Smooth muscle cell (in vitro differentiated cells): ENCODE data around the gene SLC39A11. TPM values are rescaled to one million over a fixed set of nuclear protein-coding genes. Genes with fewer than 3 reads are reported as not detected.

ENCODE experiments used
- DNase-seq: peaks from one replicate; lab custom pipeline; 2025; ENCODE audit not compliant: unreplicated experiment; lab: John Stamatoyannopoulos, UW
- H2AFZ ChIP-seq: fragments of 200-600 bp; sonication (generic); 2 replicates; pipeline ENCODE4 v1.6.0; 2016; ENCODE audit warnings: antibody characterized with exemption, low read depth, mild to moderate bottlenecking
- H3F3A ChIP-seq: fragments of 200-600 bp; sonication (generic); 2 replicates; pipeline ENCODE4 v1.6.0; 2017; ENCODE audit warnings: antibody characterized with exemption, low read depth
- H3K27ac ChIP-seq: fragments of 200-600 bp; sonication (generic); 2 replicates; pipeline ENCODE4 v1.5.1; 2016; ENCODE audit warnings: low read depth, mild to moderate bottlenecking
- H3K27me3 ChIP-seq: fragments of 200-600 bp; sonication (generic); 2 replicates; pipeline ENCODE4 v1.6.1; 2016; ENCODE audit warnings: low read depth, mild to moderate bottlenecking
- H3K36me3 ChIP-seq: fragments of 200-600 bp; sonication (generic); 2 replicates; pipeline ENCODE4 v1.5.1; 2016; ENCODE audit warnings: low read depth
- H3K4me1 ChIP-seq: fragments of 200-600 bp; sonication (generic); 2 replicates; pipeline ENCODE4 v1.5.1; 2016; ENCODE audit warnings: low read depth
- H3K4me2 ChIP-seq: fragments of 200-600 bp; sonication (generic); 2 replicates; pipeline ENCODE4 v1.6.0; 2016; ENCODE audit warnings: mild to moderate bottlenecking
- H3K4me3 ChIP-seq: fragments of 200-600 bp; sonication (generic); 2 replicates; pipeline ENCODE4 v1.5.1; 2016; ENCODE audit warnings: mild to moderate bottlenecking
- H3K79me2 ChIP-seq: fragments of 200-600 bp; sonication (generic); 2 replicates; pipeline ENCODE4 v1.6.0; 2016; ENCODE audit warnings: low read depth, mild to moderate bottlenecking
- H3K9ac ChIP-seq: fragments of 200-600 bp; sonication (generic); 2 replicates; pipeline ENCODE4 v1.6.0; 2016; ENCODE audit warnings: low read depth
- H3K9me3 ChIP-seq: fragments of 200-600 bp; sonication (generic); replicated peaks from 2 replicates; pipeline ENCODE4 v1.5.1; 2016; ENCODE audit warnings: low read depth
- H4K20me1 ChIP-seq: fragments of 200-600 bp; sonication (generic); 2 replicates; pipeline ENCODE4 v1.6.0; 2016; ENCODE audit warnings: low read depth
- WGBS: methylation state at CpG from one replicate; pipeline ENCODE4 v1.1.7; 2016; ENCODE audit warnings: low lambda C conversion rate; 5-methylcytosine and 5-hydroxymethylcytosine counted together
- polyA plus RNA-seq: library from polyadenylated mRNA; unstranded; fragments of >200 nt; fragmentation: Nextera tagmentation; extraction: Ambion mirVana; gene quantifications from 2 replicates; pipeline ENCODE4 v1.2.1, GENCODE V29; 2016
- total RNA-seq: library from RNA; depleted of rRNA; stranded (reverse); fragments of >200 nt; gene quantifications from 2 replicates; pipeline ENCODE4 v1.2.3, GENCODE V29; 2014
- TF ChIP-seq, protein P1 (sequence below): fragments of 200-600 bp; sonication (generic); IDR thresholded peaks from 2 replicates; pipeline ENCODE4 v1.5.1; 2017; ENCODE audit warnings: borderline replicate concordance, mild to moderate bottlenecking, antibody characterized with exemption; ENCODE audit not compliant: insufficient read depth, poor library complexity, severe bottlenecking

SLC39A11 gene
- total and polyA plus RNA-seq, 2 experiments from 2014 or later = 9.2 to 36.7 TPM

DNA sequence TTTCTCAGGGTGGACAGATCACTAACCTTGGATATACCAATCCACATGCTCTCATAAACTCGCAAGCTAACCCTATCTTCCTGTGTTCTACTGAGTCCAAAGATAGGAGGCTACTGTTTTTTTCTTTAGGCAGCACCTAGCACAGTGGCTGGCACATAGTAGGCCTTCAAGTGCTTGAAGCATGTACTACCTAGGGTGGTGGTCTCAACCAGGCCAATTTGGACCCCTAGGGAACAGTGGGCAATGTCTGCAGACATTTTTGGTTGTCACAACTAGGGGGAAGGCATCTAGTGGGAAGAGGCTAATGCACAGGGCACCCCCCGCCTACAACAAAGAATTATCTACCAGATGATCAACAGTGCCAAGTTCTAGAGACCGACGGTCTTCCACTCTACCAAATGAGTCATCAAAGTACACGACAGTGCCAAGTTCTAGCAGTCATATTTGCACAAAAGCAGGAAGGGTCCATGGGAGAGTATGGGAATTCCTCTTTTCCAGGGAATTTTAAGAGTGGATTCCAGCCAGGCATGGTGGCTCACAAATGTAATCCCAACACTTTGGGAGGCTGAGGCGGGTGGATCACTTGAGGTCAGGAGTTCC lies 390.3 kb downstream of the SLC39A11 start:
- no peaks in the 10 kb centered on the region for H3K36me3 ChIP-seq
- no peaks in the 10 kb centered on the region for H3K79me2 ChIP-seq
- no peak for DNase-seq
- TF ChIP-seq, protein P1, sequence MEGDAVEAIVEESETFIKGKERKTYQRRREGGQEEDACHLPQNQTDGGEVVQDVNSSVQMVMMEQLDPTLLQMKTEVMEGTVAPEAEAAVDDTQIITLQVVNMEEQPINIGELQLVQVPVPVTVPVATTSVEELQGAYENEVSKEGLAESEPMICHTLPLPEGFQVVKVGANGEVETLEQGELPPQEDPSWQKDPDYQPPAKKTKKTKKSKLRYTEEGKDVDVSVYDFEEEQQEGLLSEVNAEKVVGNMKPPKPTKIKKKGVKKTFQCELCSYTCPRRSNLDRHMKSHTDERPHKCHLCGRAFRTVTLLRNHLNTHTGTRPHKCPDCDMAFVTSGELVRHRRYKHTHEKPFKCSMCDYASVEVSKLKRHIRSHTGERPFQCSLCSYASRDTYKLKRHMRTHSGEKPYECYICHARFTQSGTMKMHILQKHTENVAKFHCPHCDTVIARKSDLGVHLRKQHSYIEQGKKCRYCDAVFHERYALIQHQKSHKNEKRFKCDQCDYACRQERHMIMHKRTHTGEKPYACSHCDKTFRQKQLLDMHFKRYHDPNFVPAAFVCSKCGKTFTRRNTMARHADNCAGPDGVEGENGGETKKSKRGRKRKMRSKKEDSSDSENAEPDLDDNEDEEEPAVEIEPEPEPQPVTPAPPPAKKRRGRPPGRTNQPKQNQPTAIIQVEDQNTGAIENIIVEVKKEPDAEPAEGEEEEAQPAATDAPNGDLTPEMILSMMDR = no peak
- H3F3A ChIP-seq = peaks cover 9% of the 10 kb centered on the region
- WGBS = 60% methylated on average over 6 of the region's 6 CpGs
- no peaks in the 10 kb centered on the region for H3K4me1 ChIP-seq
- H3K4me3 ChIP-seq = no peak overlapping the region
- H3K27ac ChIP-seq = no peak overlapping the region
- no peak overlapping the region for H2AFZ ChIP-seq
- H3K9ac ChIP-seq = no peak overlapping the region
- H3K4me2 ChIP-seq = no peak overlapping the region
- H4K20me1 ChIP-seq = no peaks in the 10 kb centered on the region
- H3K9me3 ChIP-seq = no peaks in the 10 kb centered on the region
- no peaks in the 10 kb centered on the region for H3K27me3 ChIP-seq

DNA sequence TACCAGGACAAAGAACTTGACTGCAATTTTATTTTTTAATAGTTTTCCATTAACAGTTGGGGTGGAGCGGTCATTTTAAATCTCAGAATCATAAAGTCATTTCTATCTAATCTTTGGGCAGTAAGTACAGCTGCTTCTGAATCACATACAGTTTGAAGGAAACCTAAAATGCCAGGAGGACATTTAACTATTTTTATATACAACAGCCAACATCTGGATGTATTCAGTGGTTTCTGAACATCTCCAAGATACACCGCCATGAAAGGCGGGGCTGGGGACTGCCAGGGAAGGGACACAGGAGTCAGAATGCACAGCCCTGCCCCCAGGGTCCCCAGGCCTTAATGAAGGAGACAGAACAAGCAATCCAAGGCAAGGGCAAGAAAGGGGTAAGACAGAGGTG lies 392.3 kb downstream of the SLC39A11 start:
- peak overlapping the region; percentile 62 for H3K4me2 ChIP-seq
- H3K27ac ChIP-seq = peak overlapping the region; percentile 30
- H2AFZ ChIP-seq = no peak overlapping the region

DNA sequence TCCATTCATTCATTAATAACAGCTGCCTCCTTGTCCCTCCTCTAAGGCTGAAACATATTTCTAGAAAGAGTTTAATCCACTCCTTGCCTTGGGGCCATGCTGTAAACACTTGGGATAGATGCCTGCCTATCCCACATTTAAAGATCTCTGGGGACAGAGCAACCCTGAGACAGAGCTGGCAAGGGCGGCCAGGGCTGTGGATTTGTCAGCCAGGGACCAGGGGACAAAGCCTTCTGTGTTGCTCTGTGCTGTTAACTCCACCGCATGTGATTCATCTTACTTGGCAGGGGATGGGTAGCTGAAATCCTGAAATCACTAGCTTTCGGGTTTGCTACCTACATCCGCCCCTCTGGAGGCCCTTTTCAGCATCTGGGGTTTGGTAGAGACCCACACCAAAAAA lies 392.9 kb downstream of the SLC39A11 start:
- Histone ChIP-seq H3K9ac (no peak overlapping the region), H3K36me3 (no peaks in the 10 kb centered on the region), H3K27ac (peak overlapping the region; percentile 30), H3K79me2 (no peaks in the 10 kb centered on the region), H3K4me1 (no peaks in the 10 kb centered on the region), H2AFZ (no peak overlapping the region), H3F3A (peaks cover 12% of the 10 kb centered on the region), H3K4me3 (no peak overlapping the region), H3K9me3 (no peaks in the 10 kb centered on the region), H3K27me3 (no peaks in the 10 kb centered on the region), H3K4me2 (peak overlapping the region; percentile 62), H4K20me1 (no peaks in the 10 kb centered on the region)
- DNase-seq = no peak
- TF ChIP-seq, protein P1 = no peak
- WGBS = 39% methylated on average over 4 of the region's 4 CpGs

More for the DNA sequence above, 392.3 kb downstream of the SLC39A11 start:
- H3F3A ChIP-seq = peaks cover 12% of the 10 kb centered on the region
- no peaks in the 10 kb centered on the region for H3K36me3 ChIP-seq
- WGBS = 62% methylated on average over 3 of the region's 3 CpGs
- H3K4me3 ChIP-seq = no peak overlapping the region
- H3K27me3 ChIP-seq = no peaks in the 10 kb centered on the region
- DNase-seq = no peak
- H3K9ac ChIP-seq = no peak overlapping the region
- H3K79me2 ChIP-seq = no peaks in the 10 kb centered on the region
- TF ChIP-seq, protein P1 = no peak
- no peaks in the 10 kb centered on the region for H3K4me1 ChIP-seq
- H4K20me1 ChIP-seq = no peaks in the 10 kb centered on the region
- H3K9me3 ChIP-seq = no peaks in the 10 kb centered on the region

DNA sequence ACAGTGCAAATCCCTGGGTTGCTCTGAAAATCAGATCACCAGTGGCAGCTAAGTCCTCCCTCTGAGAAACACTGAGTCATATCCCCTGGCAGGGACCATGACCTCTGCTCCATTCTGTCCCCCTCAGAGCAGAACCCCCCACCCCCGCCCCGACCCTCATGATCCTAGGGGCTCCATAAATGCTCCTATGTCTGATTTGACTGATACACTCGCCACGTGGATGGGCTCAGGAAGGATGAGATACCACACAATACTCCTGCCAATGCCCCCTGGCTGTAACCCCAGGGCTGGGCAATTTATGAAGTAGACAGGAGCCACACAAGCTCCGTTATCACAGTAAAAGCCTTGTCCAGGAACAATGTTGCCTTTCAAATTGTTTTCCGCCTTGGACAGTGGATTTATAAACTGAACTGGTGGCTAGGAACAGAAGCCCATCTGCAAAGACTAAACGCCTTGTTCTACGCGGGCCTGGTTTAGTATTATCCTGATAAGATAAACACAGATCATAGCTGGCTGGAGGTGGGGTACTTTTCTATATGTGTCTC lies 394.8 kb downstream of the SLC39A11 start:
- Histone ChIP-seq H3K9me3 (no peaks in the 10 kb centered on the region), H3K4me2 (peak overlapping the region; percentile 67), H3K36me3 (no peaks in the 10 kb centered on the region), H3K27me3 (no peaks in the 10 kb centered on the region), H4K20me1 (no peaks in the 10 kb centered on the region), H3K4me3 (no peak overlapping the region), H3K9ac (no peak overlapping the region), H3F3A (peaks cover 12% of the 10 kb centered on the region), H3K79me2 (no peaks in the 10 kb centered on the region), H3K27ac (peak overlapping the region; percentile 51), H3K4me1 (no peaks in the 10 kb centered on the region), H2AFZ (no peak overlapping the region)
- TF ChIP-seq, protein P1 = no peak
- no peak for DNase-seq
- 17% methylated on average over 9 of the region's 9 CpGs for WGBS
